ENCODE data around the gene PLG.

The PLG gene

GRCh38 chr6:160714731-160715316, 12.8 kb downstream of the PLG start:
- no peaks in the 10 kb centered on the region for H3K79me2 ChIP-seq (ENCODE audit: insufficient read depth, low read depth)
- H3K9ac ChIP-seq: no peak overlapping the region
- TF ChIP-seq CTCF (conservative IDR thresholded peaks at IDR 0.05; ENCODE audit: low read depth, low read length): no peak
- H4K20me1 ChIP-seq (ENCODE audit: insufficient read depth): no peaks in the 10 kb centered on the region
- H3K4me2 ChIP-seq: no peak overlapping the region
- no peak overlapping the region for H2AFZ ChIP-seq (ENCODE audit: low read depth)
- H3K4me1 ChIP-seq (ENCODE audit: low read depth, poor library complexity, severe bottlenecking): no peaks in the 10 kb centered on the region
- H3K27ac ChIP-seq: no peak overlapping the region
- no peaks in the 10 kb centered on the region for H3K27me3 ChIP-seq (ENCODE audit: insufficient read depth, low read depth)
- H3K4me3 ChIP-seq (IDR thresholded peaks at IDR 0.05; ENCODE audit: insufficient read depth, low read depth, low read length): no peak overlapping the region
- no peaks in the 10 kb centered on the region for H3K36me3 ChIP-seq (ENCODE audit: insufficient read depth)

- H2AFZ ChIP-seq (ENCODE audit: low read depth): no peak overlapping the region
- H3K9ac ChIP-seq: no peak overlapping the region
- no peaks in the 10 kb centered on the region for H4K20me1 ChIP-seq (ENCODE audit: insufficient read depth)
- H3K79me2 ChIP-seq (ENCODE audit: insufficient read depth, low read depth): no peaks in the 10 kb centered on the region
- no peaks in the 10 kb centered on the region for H3K36me3 ChIP-seq (ENCODE audit: insufficient read depth)
- no peak for TF ChIP-seq CTCF (conservative IDR thresholded peaks at IDR 0.05; ENCODE audit: low read depth, low read length)
- no peak overlapping the region for H3K4me2 ChIP-seq
- no peak overlapping the region for H3K27ac ChIP-seq
- H3K27me3 ChIP-seq (ENCODE audit: insufficient read depth, low read depth): no peaks in the 10 kb centered on the region
- no peaks in the 10 kb centered on the region for H3K4me1 ChIP-seq (ENCODE audit: low read depth, poor library complexity, severe bottlenecking)
- H3K4me3 ChIP-seq (IDR thresholded peaks at IDR 0.05; ENCODE audit: insufficient read depth, low read depth, low read length): no peak overlapping the region
Measured at GRCh38 chr6:160730911-160731310, 28.9 kb downstream of the PLG start.

- Histone ChIP-seq H3K27ac (no peak overlapping the region), H3K4me1 (ENCODE audit: low read depth, poor library complexity, severe bottlenecking) (no peaks in the 10 kb centered on the region), H3K4me3 (IDR thresholded peaks at IDR 0.05; ENCODE audit: insufficient read depth, low read depth, low read length) (no peak overlapping the region), H3K79me2 (ENCODE audit: insufficient read depth, low read depth) (no peaks in the 10 kb centered on the region), H3K36me3 (ENCODE audit: insufficient read depth) (no peaks in the 10 kb centered on the region), H3K27me3 (ENCODE audit: insufficient read depth, low read depth) (no peaks in the 10 kb centered on the region), H2AFZ (ENCODE audit: low read depth) (no peak overlapping the region), H3K9ac (no peak overlapping the region), H4K20me1 (ENCODE audit: insufficient read depth) (no peaks in the 10 kb centered on the region), H3K4me2 (no peak overlapping the region)
- peak; percentile 83 for TF ChIP-seq CTCF (conservative IDR thresholded peaks at IDR 0.05; ENCODE audit: low read depth, low read length)
Measured at GRCh38 chr6:160733050-160733646, 31.1 kb downstream of the PLG start.

GRCh38 chr6:160734627-160735026, 32.6 kb downstream of the PLG start:
- Histone ChIP-seq H3K4me1 (ENCODE audit: low read depth, poor library complexity, severe bottlenecking) (peaks cover 13% of the 10 kb centered on the region), H3K36me3 (ENCODE audit: insufficient read depth) (no peaks in the 10 kb centered on the region), H4K20me1 (ENCODE audit: insufficient read depth) (no peaks in the 10 kb centered on the region), H3K27me3 (ENCODE audit: insufficient read depth, low read depth) (no peaks in the 10 kb centered on the region), H3K4me2 (no peak overlapping the region), H2AFZ (ENCODE audit: low read depth) (no peak overlapping the region), H3K79me2 (ENCODE audit: insufficient read depth, low read depth) (no peaks in the 10 kb centered on the region), H3K9ac (no peak overlapping the region), H3K4me3 (IDR thresholded peaks at IDR 0.05; ENCODE audit: insufficient read depth, low read depth, low read length) (no peak overlapping the region), H3K27ac (no peak overlapping the region)
- TF ChIP-seq CTCF (conservative IDR thresholded peaks at IDR 0.05; ENCODE audit: low read depth, low read length): no peak

All from KMS-11 (cell line).